ENCODE results near the gene EFCAB9.

DNA sequence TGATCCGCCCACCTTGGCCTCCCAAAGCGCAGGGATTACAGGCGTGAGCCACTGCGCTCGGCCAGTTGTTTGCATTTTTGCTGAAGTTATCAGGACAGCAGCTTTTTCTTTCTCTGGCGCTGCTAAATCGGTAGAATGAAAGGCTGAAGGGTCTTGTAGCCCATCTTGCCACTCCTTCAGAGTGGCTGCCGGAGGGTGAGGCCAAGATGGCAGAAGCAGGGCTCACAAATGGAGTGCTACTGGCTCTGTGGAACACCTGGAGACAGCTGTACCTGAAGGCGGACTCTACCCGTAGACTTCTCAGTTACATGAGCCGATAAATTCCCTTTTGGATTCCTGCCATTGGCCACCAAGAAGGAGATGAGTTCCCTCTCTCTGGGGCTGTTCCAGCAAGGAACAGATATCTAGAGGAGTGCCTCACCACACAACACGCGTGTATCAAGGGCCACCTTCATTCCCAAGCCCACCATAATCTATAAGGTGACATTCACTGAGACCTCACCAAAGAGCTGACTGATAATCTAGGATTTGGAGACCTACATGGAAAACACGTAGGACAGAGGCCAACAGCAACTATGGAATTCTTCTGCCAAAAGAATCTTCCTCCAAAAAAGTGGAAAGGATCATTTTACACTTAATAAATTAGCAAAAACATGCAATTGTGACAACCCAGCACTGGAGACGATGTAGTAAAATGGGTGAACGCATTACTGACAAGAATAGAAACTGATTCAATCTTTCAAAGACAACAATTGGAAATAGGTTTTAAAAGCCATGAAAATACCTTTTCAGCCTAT lies 27.7 kb upstream of the EFCAB9 start:
- TF ChIP-seq, protein P1, sequence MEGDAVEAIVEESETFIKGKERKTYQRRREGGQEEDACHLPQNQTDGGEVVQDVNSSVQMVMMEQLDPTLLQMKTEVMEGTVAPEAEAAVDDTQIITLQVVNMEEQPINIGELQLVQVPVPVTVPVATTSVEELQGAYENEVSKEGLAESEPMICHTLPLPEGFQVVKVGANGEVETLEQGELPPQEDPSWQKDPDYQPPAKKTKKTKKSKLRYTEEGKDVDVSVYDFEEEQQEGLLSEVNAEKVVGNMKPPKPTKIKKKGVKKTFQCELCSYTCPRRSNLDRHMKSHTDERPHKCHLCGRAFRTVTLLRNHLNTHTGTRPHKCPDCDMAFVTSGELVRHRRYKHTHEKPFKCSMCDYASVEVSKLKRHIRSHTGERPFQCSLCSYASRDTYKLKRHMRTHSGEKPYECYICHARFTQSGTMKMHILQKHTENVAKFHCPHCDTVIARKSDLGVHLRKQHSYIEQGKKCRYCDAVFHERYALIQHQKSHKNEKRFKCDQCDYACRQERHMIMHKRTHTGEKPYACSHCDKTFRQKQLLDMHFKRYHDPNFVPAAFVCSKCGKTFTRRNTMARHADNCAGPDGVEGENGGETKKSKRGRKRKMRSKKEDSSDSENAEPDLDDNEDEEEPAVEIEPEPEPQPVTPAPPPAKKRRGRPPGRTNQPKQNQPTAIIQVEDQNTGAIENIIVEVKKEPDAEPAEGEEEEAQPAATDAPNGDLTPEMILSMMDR (IDR thresholded peaks at IDR 0.05) = no peak
- TF ChIP-seq EZH2 (IDR thresholded peaks at IDR 0.05) = no peak

Measured in neural progenitor cell (in vitro differentiated cells).